GM19099 (cell line): ENCODE measurements around the gene SOCS7.

Source experiments
- POLR2A ChIP-seq: IDR thresholded peaks from 3 replicates; pipeline ENCODE4 v1.6.1; 2011; ENCODE audit warnings: low read depth; ENCODE audit not compliant: insufficient read length; ENCODE audit errors: extremely low read depth

The SOCS7 gene

DNA sequence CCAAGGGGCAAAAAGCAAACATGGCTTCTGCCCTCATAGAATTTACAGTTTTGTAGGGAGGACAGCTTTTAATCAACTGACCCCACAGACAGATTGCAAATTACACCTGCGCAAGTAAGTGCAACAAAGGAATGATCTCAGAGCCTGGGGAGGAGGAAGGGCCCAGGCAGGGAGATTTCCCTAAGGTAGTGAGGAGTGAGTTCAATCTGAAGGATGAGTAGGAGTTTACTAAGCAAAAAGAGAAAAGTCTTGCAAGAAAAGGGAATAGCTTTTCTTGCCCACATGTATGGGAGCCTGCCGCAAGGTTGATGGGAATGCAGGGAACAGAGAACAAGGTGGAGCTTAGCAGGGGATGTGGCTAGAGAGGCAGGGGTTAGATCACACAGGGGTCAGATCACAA is 1.6 kb upstream of the SOCS7 start:
- no peak for TF ChIP-seq POLR2A

DNA sequence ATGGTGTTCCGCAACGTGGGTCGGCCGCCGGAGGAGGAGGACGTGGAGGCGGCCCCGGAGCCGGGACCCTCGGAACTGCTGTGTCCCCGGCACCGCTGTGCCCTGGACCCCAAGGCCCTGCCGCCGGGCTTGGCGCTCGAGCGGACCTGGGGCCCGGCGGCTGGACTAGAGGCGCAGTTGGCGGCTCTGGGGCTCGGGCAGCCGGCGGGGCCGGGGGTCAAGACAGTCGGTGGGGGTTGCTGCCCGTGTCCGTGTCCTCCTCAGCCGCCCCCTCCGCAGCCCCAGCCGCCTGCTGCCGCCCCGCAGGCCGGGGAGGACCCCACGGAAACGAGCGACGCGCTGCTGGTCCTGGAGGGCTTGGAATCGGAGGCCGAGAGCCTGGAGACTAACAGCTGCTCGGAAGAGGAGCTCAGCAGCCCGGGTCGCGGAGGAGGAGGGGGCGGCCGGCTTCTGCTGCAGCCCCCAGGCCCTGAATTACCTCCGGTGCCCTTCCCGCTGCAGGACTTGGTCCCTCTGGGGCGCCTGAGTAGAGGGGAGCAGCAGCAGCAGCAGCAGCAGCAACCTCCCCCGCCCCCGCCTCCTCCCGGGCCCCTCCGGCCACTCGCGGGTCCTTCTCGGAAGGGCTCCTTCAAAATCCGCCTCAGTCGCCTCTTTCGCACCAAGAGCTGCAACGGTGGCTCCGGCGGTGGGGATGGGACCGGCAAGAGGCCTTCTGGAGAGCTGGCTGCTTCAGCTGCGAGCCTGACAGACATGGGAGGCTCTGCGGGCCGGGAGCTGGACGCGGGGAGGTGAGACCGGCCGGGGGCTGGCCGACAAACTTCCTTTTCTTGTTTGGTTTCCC is 821 bp downstream of the SOCS7 start:
- TF ChIP-seq POLR2A = no peak

DNA sequence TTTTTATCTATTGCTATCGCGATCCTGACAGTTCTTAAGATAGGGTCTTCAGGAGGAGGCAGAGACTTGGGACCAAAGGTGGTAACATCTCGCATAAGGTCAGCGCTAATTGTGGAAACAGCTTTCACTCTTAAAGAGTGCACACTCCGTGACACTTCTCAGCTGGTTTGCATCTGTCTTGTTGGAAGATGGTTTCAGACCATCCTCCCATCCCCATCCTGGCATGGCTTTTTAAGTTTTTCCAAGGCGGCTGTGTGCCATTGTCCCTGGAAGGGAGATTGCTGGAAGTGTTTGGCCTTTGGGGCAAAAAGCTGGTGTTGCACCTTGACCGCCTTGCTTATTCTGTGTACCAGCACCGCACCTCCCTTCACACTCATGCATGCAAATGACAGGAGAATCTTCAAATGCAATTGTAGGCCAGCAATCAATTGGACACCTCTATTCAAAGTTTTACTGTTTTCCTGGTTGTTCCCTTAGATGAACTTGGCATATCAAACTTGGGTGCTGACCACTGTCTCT is 1.5 kb downstream of the SOCS7 start:
- no peak for TF ChIP-seq POLR2A

DNA sequence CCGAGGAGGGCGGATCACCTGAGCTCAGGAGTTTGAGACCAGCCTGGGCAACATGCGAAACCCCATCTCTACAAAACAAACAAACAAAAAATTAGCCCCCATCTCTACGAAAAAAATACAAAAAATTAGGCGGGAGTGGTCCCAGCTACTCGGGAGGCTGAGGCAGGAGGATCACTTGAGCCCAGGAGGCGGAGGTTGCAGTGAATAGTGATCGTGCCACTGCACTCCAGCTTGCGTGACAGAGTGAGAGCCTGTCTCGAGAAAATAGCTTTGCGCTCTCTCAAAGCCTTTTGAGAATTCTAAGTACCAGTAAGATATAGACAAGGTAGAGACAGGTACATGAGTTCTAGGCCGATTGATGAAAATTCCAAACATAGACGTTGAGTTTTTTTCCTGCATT is 2.0 kb downstream of the SOCS7 start:
- no peak for TF ChIP-seq POLR2A

DNA sequence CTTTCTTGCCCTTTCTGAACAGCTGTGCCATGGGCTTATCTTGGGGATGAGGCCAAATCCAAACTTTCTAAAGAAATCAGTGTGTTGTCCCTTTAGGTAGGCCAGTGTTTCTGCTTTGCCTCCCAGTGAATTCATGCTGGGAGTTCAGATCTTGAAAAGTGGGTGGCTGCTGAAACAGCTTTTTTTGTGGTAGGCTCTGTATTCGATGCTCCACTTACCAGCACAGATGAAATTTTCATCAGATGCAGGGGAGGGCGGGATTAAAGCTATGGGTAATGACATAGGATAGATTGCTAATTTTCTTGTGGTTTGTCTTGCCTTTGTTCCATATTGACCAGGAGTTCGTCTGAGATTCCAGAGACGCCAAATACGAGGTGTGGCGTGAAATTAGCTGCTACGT is 2.8 kb downstream of the SOCS7 start:
- no peak for TF ChIP-seq POLR2A

DNA sequence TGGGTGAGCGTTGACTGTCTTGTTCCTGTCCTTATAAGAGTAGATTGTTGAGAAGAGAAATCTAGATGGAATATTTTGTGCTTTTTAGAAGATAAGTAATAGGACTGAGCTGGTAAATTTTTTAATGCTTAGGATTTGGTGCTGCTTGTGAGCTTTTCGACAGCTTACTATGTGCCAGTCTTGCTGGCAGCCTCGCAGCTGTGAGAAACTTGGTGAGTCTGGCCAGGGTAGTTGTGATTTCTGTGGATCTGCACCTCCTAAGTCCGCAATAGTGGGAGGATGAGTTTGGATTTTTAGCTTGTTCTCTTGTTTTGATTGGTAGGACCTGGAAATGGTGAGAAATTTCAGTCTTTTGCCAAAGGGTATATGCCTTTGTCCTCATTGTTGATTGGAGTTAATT is 3.6 kb downstream of the SOCS7 start:
- no peak for TF ChIP-seq POLR2A

DNA sequence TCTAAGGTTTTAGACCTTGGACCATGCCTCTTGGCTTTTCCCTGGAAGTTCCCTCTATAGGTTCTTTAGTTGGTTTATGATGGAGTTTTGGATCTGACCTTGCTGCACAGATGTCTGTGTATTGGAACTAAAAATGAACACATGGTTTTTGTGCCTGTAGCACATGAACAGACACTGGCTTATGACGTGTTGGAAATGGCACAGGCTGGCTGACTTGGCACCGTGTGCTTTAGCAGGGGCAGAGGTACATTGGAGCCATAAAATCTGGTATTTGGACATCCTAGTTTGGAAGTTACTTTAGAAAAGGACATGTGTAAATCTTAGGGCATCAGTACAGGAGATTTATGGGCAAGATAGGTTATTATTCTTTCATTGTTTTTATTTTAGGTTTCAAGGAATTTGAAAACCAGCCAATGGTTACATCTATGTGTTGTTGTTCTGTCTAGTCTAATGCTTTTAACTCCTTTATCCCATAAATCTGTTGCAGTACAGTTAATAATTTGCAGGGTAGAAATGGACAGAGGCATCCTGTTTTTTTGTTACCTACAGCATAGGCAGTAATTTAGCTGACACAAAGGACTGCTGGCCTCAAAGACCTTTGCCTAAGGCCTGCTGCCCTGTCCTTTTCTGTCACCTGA is 6.0 kb downstream of the SOCS7 start:
- TF ChIP-seq POLR2A = no peak

DNA sequence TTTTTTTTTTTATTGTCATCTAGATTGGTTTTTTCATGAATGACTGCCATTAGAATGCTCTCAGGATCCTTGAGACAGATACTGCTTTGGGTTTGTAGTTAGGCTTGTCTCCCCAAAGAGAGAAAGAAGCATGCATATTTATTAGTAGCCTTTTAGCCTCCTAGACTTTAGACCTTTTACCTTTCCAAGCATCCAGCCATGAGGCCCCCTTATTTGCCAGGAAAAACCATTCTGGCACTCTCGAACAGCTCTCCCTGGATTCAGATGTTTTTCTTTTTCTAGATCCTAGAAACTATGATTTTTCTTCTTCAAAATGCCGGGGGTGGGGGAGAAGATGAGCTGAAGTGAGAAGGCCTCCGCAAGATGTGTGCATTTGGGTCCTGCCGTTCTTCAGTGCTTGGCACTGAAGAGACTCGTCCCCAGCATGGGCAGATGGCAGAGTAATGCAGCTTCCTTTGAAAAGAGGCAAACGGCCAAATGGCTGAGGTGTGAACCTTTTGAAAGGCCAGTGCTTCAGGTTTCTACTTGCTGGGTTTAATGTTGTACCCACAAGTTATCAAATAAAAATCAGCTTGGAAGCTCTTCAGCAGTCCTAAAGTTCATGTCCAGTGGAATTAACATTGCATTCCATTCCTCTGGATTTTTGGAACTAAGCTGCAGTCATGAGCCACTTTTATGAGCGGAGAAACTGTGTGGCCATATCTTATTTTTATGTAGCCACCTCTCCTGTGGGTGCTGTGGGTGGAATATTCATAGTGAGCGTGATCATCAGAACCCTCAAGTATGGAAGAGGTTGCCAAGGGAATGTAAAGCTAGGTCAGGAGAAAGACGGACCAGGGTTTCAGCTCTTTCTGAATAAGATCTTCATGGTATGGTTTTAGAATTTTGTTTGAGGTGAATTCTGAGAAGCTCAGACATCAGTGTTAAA is 7.2 kb downstream of the SOCS7 start:
- no peak for TF ChIP-seq POLR2A

DNA sequence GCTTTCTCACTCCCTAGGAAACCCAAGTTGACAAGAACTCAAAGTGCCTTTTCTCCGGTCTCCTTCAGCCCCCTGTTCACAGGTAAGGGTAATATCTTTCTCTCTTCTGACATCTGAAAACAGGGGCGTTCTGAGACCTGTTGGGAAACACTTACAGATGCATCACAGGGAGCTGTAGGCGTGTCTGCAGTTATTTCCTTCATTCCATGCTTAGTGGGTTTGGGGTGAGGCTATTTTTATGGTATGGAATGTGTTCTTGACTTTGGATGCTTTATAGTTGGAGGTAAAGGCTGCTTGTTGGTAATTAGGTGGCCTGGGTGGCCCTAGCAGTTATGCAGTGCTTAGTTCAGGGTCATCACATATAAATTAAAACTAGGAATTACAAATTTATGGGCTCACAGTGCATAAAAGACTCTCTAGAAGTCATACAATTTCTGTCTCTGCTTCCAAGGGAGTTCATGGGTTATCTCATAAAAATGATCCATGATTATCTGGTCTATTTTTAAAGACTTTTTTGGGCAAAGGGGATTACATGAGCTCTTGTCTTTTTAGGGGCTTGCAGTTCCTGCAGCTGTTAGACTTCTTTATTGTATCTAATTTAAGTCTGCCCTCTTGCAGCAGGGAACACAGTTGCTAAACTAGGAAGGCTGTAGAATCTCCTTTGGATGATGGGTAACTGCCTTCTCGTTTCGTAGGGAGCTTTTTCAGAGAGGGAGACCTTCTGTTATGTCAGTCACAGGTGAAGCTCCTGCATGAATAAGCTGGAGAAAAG is 10.2 kb downstream of the SOCS7 start:
- no peak for TF ChIP-seq POLR2A

DNA sequence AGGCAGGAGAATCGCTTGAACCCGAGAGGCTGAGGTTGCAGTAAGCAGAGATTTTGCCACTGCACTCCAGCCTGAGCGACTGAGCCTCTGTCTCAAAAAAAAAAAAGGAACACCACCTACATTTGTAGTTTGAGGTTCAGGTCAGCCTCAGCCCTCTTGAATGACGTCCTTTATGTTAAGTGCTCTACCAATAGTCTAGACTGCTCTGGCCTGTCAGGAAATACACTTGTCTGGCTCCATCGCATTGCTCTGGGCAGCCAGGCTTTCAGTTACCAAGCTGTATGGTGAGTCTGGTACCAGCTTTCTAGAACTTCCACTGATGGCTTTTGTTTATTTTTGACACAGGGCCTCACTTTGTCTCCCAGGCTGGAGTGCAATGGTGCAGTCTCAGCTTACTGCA is 11.4 kb downstream of the SOCS7 start:
- no peak for TF ChIP-seq POLR2A

DNA sequence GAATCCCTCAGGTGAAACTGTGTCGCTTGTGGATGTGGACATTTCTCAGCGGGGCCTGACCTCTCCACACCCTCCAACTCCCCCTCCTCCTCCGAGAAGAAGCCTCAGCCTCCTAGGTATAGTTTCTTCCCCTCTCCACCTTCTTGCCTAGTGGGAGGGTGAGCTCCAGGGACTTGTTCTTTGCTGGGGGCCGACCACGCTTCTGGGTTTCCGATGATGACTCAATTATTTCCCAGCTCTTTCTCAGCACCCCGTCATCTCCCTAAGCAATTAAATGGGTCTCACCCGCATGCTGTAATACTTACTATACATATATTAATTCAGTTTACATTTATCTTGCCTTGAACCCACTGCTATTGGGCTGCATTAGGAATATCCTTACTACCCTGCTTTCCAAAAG is 13.1 kb downstream of the SOCS7 start:
- no peak for TF ChIP-seq POLR2A

DNA sequence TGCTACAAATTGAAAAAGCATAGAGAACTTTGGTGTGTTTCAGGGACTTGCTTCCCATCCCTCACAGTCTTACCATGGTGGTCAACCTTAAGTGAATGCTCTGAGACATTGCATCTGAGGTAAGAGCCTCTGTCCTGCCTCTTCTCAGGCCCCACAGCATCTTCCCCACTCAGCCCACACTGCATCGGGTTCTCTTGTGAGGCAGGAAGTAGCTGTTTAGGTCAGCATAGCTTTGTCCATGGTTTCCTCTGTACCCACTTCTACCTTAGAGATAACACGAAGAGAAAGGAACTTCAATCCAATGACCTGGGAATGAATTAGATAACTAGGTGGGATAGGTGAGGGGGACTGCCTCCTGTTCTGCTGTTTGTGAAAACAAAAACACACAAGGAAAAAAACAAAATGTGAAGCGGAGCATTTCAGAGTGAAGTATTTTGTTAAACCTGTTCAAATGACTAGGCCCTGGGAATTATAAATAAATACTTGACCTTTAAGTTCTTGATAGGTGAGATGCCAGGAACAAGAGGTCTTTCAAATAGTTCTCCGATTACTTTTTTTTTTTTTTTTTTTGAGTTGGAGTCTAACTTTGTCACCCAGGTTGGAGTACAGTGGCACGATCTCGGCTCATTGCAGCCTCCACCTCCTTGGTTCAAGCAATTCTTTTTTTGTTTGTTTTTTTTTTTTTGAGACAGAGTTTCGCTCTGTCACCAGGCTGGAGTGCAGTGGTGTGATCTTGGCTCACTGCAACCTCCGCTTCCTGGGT is 17.7 kb downstream of the SOCS7 start:
- no peak for TF ChIP-seq POLR2A

DNA sequence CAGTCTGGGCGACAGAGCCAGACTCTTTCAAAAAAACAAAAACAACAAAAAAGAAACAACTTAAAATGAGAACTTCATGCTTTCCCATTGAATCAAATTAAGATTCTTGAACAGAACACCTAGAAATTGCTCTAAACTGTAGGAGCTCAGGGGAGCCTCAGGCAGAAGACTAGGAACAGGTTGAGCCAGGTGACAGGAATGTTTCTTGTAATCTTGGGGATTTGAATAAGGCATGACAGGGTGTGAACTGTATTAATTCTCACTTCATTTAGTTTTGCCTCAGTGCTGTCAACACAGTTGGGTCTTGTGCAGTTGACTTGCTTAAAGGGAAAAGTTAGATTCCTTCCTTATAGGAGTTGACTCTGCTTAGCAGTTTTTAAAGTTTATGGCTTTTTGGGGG is 27.8 kb downstream of the SOCS7 start:
- TF ChIP-seq POLR2A = no peak

DNA sequence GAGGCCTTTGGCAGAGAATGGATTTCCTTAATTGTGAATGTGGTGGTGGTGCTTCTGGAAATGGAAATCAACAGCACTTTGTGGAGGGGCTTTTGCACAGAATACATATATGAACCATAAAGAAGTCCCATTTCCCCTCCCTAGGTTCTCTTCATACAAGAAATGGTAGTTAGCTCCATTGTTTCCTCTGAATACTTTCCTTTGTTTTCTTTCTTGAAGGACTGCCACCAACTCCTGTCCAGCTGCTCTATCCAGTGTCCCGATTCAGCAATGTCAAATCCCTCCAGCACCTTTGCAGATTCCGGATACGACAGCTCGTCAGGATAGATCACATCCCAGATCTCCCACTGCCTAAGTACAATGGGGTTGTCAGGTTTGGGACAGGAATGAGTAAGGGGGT is 43.4 kb downstream of the SOCS7 start:
- no peak for TF ChIP-seq POLR2A

DNA sequence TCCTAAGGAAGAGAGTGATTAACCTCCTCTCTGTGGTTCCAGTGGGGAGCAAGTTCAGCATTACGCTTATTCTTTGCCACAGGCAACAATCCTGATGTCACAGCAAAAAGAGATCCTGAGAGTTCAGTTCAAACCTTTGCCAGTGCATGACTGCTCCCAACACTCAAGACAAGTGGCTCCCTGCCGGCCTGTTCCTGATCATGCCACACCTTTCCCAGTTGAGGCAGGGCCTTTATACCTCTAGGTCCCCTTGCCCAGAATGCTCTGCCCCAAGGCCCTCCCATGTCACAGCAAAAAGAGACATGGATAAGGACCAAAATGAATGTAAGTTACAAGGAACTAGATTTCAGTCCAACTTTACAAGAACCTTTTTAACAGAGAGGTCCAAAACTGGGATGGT is 45.6 kb downstream of the SOCS7 start:
- TF ChIP-seq POLR2A = no peak

DNA sequence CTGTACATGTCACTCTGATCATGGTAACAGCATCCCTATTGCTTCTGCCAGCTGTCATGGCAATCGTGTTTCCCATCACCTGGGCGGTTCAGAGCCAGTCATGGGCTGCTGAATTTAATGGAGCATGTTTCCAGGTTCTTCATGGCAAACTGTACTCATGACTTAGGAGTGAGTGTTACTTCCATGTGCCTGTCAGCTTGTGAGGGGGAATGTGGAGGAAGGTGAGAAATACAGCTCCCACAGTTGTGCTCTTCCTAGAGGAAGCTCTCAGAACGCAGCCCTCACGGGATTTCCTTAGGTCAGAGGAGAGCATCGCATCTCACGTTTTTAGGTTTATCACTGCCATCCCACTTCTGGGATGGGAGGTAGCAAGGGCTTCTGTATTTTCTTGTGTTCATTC is 48.6 kb downstream of the SOCS7 start:
- no peak for TF ChIP-seq POLR2A
